Stimulated activated memory B cell treated with anti-CD40 and anti-IgM and Interleukin-4, amounts not matched to agents 10 μg/mL and 1 μg/mL and 100 μg/mL, for 72 hours (primary cell): Measurements from ENCODE around the gene RASA3.

Experiments used
- ATAC-seq: fragments of 150-1000 bp; cut with Tn5 transposase; 2 replicates; pipeline ENCODE4 v1.10.0; 2021
- H3K27ac Mint-ChIP-seq: one replicate; pipeline ENCODE4 v1.8.0; 2022; ENCODE audit warnings: mild to moderate bottlenecking, mixed read lengths
- H3K27me3 Mint-ChIP-seq: one replicate; pipeline ENCODE4 v1.8.0; 2022; ENCODE audit warnings: mixed read lengths
- H3K36me3 Mint-ChIP-seq: one replicate; pipeline ENCODE4 v1.8.0; 2022; ENCODE audit warnings: mixed read lengths
- H3K4me1 Mint-ChIP-seq: one replicate; pipeline ENCODE4 v1.8.0; 2022; ENCODE audit warnings: mixed read lengths
- H3K4me3 Mint-ChIP-seq: one replicate; pipeline ENCODE4 v1.8.0; 2022; ENCODE audit warnings: mild to moderate bottlenecking, moderate library complexity, mixed read lengths
- H3K9me3 Mint-ChIP-seq: one replicate; pipeline ENCODE4 v1.8.0; 2022; ENCODE audit warnings: mixed read lengths

The RASA3 gene

GRCh38 chr13:113930671-113931637 is 201.5 kb downstream of the RASA3 start:
- Mint-ChIP-seq H3K4me3 (no peak overlapping the region), H3K27me3 (peaks cover 71% of the 10 kb centered on the region)
- no peak for ATAC-seq

GRCh38 chr13:113929628-113930615 is 202.5 kb downstream of the RASA3 start:
- Mint-ChIP-seq H3K4me1 (no peaks in the 10 kb centered on the region), H3K27ac (no peak overlapping the region), H3K9me3 (no peaks in the 10 kb centered on the region), H3K36me3 (no peaks in the 10 kb centered on the region), H3K4me3 (no peak overlapping the region), H3K27me3 (peaks cover 74% of the 10 kb centered on the region)
- no peak for ATAC-seq

More at GRCh38 chr13:113930671-113931637, 201.5 kb downstream of the RASA3 start:
- H3K9me3 Mint-ChIP-seq, result no peaks in the 10 kb centered on the region
- no peak overlapping the region for H3K27ac Mint-ChIP-seq
- no peaks in the 10 kb centered on the region for H3K36me3 Mint-ChIP-seq
- H3K4me1 Mint-ChIP-seq, result no peaks in the 10 kb centered on the region

GRCh38 chr13:113928685-113929627 is 203.5 kb downstream of the RASA3 start:
- ATAC-seq, result no peak
- no peaks in the 10 kb centered on the region for H3K9me3 Mint-ChIP-seq
- H3K27me3 Mint-ChIP-seq, result peaks cover 69% of the 10 kb centered on the region
- H3K27ac Mint-ChIP-seq, result no peak overlapping the region
- no peaks in the 10 kb centered on the region for H3K4me1 Mint-ChIP-seq
- H3K4me3 Mint-ChIP-seq, result no peak overlapping the region
- no peaks in the 10 kb centered on the region for H3K36me3 Mint-ChIP-seq
